22Rv1 (cell line): ENCODE data around the gene PLAAT2.

ENCODE experiments used
- H3K27ac ChIP-seq: fragments of 450-650 bp; 2 replicates; pipeline ENCODE4 v1.5.1; 2017
- ZFX ChIP-seq: fragments of 450-650 bp; IDR thresholded peaks from 2 replicates; pipeline ENCODE4 v1.6.1; 2017; ENCODE audit warnings: antibody characterized with exemption, borderline replicate concordance
- TF ChIP-seq, protein P1 (sequence below): fragments of 450-650 bp; IDR thresholded peaks from 2 replicates; pipeline ENCODE4 v1.5.1; 2017; ENCODE audit warnings: mild to moderate bottlenecking

PLAAT2 gene

DNA sequence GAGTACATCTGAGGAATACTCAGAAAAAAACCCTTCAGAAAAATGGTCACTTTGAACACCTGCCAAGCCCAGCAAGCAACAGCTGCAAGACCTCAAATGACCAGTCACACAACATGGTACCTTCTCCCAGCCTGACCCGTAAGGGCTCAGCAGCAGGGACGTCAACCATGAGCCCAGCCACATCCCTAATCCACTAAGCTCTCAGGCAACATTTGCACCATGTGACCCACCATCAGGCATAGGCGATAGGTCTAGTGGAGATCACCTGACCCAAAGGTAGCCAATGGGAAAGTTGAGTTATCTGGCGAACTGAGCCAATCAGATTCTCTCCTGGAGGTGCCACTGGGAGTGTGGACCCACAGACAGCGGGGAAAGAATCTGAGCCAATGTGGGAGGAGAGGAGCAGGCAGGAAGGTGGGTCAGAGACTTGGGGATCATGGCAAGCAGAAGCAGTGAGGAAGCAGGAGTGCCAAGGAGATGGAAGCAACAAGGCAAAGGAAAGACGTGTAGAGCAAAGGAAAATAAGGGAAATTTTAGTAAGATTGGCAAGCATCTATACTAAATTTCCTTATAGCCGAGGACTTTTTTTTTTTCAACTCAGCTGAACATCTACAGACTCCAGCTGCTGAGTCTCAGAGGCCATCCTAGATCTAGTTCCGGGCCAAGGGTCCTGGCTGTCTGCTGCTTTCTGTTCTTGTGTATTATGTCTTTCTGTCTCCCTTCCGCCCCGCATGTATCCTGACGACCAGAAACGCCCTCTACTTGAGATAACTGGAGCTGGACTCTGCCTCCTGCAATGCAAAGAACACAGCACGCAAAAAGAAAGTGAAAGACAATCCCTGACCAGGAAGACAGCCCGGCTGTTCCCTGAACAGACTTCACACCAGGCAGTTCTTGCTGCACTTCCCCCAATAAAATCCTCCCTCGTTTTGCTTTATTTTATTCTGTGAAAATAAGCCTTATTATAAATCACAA lies 11.0 kb upstream of the PLAAT2 start:
- TF ChIP-seq, protein P1, sequence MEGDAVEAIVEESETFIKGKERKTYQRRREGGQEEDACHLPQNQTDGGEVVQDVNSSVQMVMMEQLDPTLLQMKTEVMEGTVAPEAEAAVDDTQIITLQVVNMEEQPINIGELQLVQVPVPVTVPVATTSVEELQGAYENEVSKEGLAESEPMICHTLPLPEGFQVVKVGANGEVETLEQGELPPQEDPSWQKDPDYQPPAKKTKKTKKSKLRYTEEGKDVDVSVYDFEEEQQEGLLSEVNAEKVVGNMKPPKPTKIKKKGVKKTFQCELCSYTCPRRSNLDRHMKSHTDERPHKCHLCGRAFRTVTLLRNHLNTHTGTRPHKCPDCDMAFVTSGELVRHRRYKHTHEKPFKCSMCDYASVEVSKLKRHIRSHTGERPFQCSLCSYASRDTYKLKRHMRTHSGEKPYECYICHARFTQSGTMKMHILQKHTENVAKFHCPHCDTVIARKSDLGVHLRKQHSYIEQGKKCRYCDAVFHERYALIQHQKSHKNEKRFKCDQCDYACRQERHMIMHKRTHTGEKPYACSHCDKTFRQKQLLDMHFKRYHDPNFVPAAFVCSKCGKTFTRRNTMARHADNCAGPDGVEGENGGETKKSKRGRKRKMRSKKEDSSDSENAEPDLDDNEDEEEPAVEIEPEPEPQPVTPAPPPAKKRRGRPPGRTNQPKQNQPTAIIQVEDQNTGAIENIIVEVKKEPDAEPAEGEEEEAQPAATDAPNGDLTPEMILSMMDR = no peak
- TF ChIP-seq ZFX = no peak
- no peak overlapping the region for H3K27ac ChIP-seq

DNA sequence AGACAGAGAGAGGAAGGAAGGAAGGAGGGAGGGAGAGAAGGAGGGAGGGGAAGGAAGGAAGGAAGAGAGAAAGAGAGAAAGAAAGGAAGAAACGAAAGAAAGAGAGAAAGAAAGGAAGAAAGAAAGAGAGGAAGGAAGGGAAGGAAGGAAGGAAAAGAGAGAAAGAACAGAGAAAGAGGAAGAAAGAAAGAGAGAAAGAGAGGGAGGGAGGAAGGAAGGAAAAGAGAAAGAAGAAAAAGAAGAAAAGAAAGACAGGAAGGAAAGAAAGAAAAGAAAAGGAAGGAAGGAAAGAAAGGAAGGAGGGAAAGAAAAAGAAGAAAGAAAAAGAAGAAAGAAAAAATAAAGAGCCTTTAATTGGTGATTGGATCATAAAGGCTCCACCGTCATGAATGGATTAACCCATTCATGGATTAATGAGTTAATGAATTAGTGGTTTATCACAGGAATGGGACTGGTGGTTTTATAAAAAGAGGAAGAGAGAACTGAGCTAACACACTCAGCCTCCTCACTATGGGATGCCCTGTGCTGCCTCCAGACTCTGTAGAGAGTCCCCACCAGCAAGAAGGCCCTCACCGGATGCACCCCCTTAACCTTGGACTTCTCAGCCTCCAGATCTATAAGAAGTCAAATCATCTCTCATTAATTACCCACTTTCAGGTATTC lies 9.0 kb upstream of the PLAAT2 start:
- no peak overlapping the region for H3K27ac ChIP-seq
- TF ChIP-seq ZFX = no peak
- TF ChIP-seq, protein P1 = no peak

DNA sequence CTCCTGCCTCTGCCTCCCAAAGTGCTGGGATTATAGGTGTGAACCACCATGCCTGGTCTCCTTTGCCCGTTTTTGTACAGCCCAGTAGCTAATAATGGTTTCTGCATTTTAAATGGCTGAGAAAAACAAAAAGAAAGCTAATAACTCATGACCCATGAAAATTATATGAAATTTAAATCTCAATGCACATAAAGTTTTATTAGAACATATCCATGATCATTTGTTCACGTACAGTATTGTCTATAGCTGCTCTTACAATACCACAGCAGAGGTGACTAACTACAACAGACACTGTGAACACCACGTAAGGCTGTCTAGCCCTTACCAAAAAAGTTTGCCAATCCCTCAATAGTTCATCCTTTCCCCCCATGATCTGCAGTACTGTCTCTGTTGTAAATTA lies 6.4 kb upstream of the PLAAT2 start:
- TF ChIP-seq ZFX = no peak
- TF ChIP-seq, protein P1 = no peak
- H3K27ac ChIP-seq = no peak overlapping the region

DNA sequence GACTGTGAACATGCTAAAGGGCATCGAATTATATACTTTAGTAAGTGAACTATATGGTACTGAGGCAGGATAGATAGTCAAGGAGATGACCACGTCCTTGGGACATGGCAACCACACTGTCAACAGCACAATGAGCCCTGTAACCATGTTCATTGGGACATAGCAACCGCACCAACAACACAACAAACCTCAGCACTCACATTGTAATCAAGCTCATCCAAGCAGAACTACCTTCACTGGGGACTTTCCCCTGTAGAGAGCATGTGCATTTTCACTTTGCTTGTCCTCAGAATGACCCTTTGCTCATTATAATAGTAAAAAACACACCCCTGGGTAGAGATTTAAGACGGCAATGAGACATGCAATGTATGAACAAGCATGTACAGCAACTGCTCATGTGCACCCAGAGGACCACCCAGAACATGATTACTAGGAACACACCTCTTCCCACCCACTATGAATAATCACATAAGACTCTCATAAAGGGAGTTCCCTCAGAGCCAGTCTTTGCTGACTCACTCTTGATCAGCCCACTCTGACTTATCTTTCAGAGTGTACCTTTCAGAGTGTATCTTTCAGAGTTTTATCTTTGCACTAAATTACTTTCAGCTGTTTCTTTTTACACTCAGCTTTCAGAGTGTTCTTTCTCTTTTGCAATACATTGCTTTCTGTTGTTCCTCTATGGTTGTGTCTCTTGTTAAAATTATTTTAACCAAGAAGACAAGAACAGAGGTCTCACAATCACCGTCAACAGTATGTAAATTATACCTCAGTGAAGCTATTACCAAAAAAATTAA lies 4.1 kb upstream of the PLAAT2 start:
- H3K27ac ChIP-seq = peak overlapping the region; percentile 26; the same call in 1 of the 2 replicates
- TF ChIP-seq, protein P1 = no peak
- TF ChIP-seq ZFX = no peak

DNA sequence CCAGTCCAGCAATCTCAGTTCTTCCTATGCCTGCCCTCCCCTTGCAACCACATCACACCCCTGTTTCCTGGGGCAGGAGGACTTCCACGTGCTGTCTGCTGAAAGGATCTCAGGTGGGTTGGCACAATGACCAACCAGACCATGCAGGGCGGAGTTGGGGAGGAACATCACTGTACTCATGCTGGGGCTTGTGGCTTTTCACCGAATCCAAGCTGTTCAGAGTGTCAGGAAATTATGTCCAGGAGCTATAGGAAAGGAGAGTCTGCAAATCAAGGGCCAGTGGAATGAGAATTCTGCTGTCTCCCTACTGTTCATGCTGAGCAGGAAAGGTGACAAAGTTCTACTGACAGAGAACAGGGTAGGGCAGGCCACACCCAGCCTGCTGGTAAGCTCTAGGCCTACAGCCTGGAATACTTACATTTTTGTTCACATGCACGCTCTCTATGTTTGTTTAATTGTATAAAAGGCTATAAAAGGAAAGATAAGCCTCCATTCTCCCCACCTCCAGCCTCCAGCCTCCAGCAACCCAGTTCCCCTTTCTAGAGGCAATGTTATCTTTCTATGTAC lies 1.7 kb upstream of the PLAAT2 start:
- TF ChIP-seq ZFX = no peak
- TF ChIP-seq, protein P1 = no peak
- no peak overlapping the region for H3K27ac ChIP-seq

DNA sequence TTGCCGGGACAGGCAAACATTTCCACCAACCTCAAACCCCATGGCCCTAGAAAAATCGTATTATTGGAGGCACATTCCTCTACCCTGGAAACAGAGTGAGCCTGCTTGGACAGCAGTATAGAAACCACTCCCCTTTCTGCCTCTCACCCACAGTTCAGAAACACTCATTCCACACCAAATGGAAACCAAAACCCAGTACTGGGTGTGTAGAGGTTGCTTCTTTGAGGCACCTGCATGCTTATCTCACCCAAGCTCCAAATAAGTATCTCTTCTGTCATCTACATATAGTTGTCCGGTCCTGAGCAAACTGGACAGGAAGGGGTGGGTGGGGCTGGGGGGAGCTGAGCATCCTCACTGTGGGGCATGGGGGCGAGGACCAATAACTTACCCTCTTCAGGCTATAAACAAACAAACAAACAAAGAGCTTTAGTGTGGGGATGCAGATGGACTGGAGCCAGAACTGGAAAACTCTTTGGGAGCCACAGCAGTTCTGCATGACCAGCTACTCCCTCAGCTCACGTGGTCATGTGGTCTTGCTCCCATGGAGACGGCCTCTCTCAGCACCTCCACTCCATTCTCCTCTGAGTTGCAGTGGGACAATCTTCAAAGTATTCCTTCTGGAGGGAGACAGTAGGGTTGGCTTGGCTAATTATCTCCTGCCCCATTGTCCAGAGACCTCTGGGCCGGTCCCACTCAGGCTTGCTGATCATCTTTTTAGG lies 1.0 kb upstream of the PLAAT2 start:
- TF ChIP-seq, protein P1 = no peak
- TF ChIP-seq ZFX = no peak
- H3K27ac ChIP-seq = no peak overlapping the region
